Naive thymus-derived CD8-positive, alpha-beta T cell (primary cell): Measurements from ENCODE around the gene TREML2. TPM values are rescaled to one million over a fixed set of nuclear protein-coding genes. Genes with fewer than 3 reads are reported as not detected.

Experiments
- ATAC-seq, 2 donors: fragments of 150-1000 bp; cut with Tn5 transposase in 1 of 2; sonication (Bioruptor Pico), chemical (Tn5 transposase) in 1 of 2; 1 replicate in 1 of 2; 2 replicates in 1 of 2; pipeline ENCODE4 v1.10.0; 2021; ENCODE audit warnings: mild to moderate bottlenecking in 2 of 2, moderate library complexity in 2 of 2
- POLR2A ChIA-PET: fragments of 350-600 bp; sonication (Branson Sonifier 250); formaldehyde crosslinking; loops from one replicate; lab custom pipeline; 2021; ENCODE audit warnings: antibody characterized with exemption; lab: Charles Lee
- DNase-seq, 10 donors: peaks; one replicate each; pipeline versions ENCODE4 v3.0.0 to v3.0.0-alpha.2; 2020 to 2022
- H3K27ac Mint-ChIP-seq, 10 donors: one replicate each; pipeline ENCODE4 v1.8.0; 2020 to 2022; ENCODE audit warnings: mild to moderate bottlenecking in 10 of 10, mixed read lengths in 10 of 10, moderate library complexity in 4 of 10, inconsistent platforms in 1 of 10
- H3K27me3 Mint-ChIP-seq, 5 donors: one replicate each; pipeline ENCODE4 v1.8.0; 2021 to 2022; ENCODE audit warnings: mixed read lengths in 5 of 5
- H3K36me3 Mint-ChIP-seq, 3 donors: one replicate each; pipeline ENCODE4 v1.8.0; 2020 to 2022; ENCODE audit warnings: mixed read lengths in 3 of 3, mild to moderate bottlenecking in 2 of 3, inconsistent platforms in 1 of 3
- H3K4me1 Mint-ChIP-seq, 4 donors: one replicate each; pipeline ENCODE4 v1.8.0; 2021 to 2022; ENCODE audit warnings: mixed read lengths in 4 of 4
- H3K4me3 Mint-ChIP-seq, 10 donors: one replicate each; pipeline ENCODE4 v1.8.0; 2020 to 2022; ENCODE audit warnings: mild to moderate bottlenecking in 10 of 10, mixed read lengths in 10 of 10, moderate library complexity in 6 of 10, inconsistent platforms in 1 of 10
- H3K9me3 Mint-ChIP-seq, 9 donors: one replicate each; pipeline ENCODE4 v1.8.0; 2020 to 2022; ENCODE audit warnings: mixed read lengths in 9 of 9, mild to moderate bottlenecking in 3 of 9, inconsistent platforms in 1 of 9, moderate library complexity in 1 of 9
- polyA plus RNA-seq, 3 donors: library from polyadenylated mRNA; unstranded; fragments of 300-500 nt; fragmentation: Illumina TruSeq; gene quantifications; one replicate each; pipeline ENCODE4 v1.2.3, GENCODE V29; 2021
- total RNA-seq, 8 experiments: library from RNA in 2 of 8; stranded (reverse) in 2 of 8; gene quantifications; one replicate each; pipeline ENCODE4 v1.2.3 and lab custom pipeline; 2021 to 2026

The TREML2 gene
- total and polyA plus RNA-seq, 5 experiments from 2014 or later = 0.65 to 1.9 (median 1.5) TPM

DNA sequence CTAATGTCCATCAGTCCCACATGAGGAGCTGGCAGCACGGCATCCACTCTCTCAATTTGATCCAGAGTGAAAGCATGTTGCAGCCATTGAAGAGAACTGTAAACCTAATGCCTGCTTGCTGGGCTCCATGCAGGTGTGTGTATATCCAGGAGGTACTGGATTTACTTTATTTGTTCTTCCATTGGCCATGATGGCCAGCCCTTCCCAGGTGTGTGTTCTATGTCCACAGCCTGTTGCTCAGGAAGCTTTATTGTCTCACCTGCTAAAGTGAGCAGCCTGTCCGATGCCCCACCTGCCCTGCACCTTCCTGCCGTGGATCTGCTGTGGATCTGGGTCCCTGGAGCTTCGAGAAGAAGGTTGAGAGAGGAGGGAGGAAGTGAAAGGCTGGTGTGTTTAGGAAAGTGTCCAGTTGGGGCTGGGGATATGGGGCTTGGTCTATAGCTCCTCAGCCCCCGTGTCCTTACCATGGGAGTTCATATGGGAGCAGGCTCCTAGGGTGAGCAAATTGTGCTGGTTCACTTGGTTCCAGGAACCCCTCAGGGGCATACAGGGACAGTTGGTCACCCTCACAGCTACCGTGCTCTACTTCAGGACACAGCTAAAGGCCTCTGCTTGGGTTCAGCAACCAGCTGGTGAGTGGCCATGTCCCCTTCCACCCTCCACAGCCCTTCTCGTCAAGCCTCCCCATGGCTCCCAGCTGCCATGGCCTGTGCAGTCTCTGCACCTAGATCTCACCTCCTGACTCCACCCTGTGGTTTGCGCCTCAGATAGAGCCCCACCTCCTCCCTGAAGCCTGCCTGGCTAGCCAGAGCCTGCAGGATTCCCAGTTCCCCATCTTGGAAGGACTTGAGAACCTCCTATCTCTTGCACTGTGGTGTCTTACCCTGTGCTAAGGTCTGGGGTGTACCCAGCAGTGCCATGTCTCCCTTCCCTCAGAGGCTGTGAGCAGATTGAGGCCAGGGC lies 12.7 kb downstream of the TREML2 start:
- Mint-ChIP-seq H3K36me3 (peaks cover 0 to 10% (median 5%) of the 10 kb centered on the region in 3 donors), H3K27ac (peak overlapping the region in 1 of 10 donors; percentile 31), H3K4me1 (peaks cover 24 to 75% (median 44%) of the 10 kb centered on the region in 4 donors), H3K27me3 (no peaks in the 10 kb centered on the region), H3K9me3 (peaks cover 0 to 11% (median 3%) of the 10 kb centered on the region in 9 donors), H3K4me3 (peak overlapping the region in 1 of 10 donors; percentile 14)
- no peak for DNase-seq
- no peak for ATAC-seq
- POLR2A ChIA-PET = no interaction called here

- H3K4me1 Mint-ChIP-seq = peaks cover 14 to 74% (median 46%) of the 10 kb centered on the region in 4 donors
- no peak for DNase-seq
These were observed 14.9 kb downstream of the TREML2 start for GRCh38 chr6:41186031-41186562.

GRCh38 chr6:41184761-41185160 lies 16.2 kb downstream of the TREML2 start:
- Mint-ChIP-seq H3K27me3 (no peaks in the 10 kb centered on the region), H3K27ac (peak overlapping the region in 1 of 10 donors; percentile 80), H3K36me3 (peaks cover 0 to 5% (median under 1%) of the 10 kb centered on the region in 3 donors), H3K4me1 (peaks cover 14 to 70% (median 45%) of the 10 kb centered on the region in 4 donors), H3K4me3 (no peak overlapping the region), H3K9me3 (peaks cover 0 to 6% (median under 1%) of the 10 kb centered on the region in 9 donors)
- POLR2A ChIA-PET = no interaction called here
- ATAC-seq (no peak), DNase-seq (no peak)

More at GRCh38 chr6:41186031-41186562, 14.9 kb downstream of the TREML2 start:
- H3K27me3 Mint-ChIP-seq = no peaks in the 10 kb centered on the region
- ATAC-seq = no peak
- H3K36me3 Mint-ChIP-seq = peaks cover 0 to 10% (median 5%) of the 10 kb centered on the region in 3 donors
- peak overlapping the region in 6 of 10 donors; percentile 49 to 84 (median 70) for H3K27ac Mint-ChIP-seq
- POLR2A ChIA-PET = no interaction called here
- H3K9me3 Mint-ChIP-seq = peaks cover 0 to 11% (median 3%) of the 10 kb centered on the region in 9 donors
- no peak overlapping the region for H3K4me3 Mint-ChIP-seq

DNA sequence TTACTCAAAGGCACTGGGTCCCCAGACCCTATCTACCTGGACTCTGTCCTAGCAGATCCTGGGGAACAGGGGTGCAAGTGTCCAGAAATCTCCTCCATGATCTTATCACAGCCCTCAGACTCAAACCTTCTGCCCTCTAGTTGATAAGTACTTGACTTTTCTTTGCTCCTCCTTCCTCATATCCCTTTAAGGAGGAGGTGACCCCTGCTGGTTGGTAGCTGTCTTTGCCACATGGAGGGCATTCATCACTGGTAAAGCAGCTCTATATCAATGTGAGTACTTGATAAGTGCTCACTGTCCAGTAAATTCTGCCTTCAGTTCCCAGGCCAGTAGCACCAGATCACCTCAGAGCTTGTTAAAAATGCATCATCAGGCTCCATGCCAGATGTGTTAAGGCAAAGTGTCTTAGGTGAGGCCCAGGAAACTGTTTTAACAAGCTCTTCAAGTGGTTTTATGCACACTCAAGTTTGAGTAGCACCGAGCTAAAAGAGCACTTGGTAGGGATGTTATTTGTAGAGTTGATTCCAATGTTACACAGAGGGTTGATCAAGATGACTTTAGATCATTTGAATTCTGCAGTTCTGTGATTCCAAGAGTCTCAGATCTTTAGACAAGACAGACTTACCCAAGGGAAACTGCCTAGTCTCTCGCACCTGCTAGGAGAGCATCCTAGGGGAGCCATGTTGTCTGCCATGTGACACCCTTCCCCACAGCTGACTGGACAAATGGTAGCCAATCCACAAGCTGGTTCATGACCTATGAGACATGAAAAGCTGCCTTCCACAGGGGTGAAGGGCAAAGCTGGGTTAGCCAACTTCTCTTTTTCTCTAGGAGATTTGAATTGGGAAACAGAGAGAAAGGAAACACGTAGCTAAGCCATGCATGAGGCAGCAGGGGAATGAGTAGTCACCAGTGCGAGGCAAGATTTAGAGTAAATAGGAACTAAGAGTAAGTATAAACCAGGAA lies 18.6 kb downstream of the TREML2 start:
- POLR2A ChIA-PET = interaction anchor here (0.5 to 1.8 kb wide), 2 partner anchors 110 to 123 kb away, joined by 3 to 6 read pairs; partner anchors contain the start of genes NFYA and OARD1
- Mint-ChIP-seq H3K4me1 (peaks cover 14 to 49% (median 35%) of the 10 kb centered on the region in 4 donors), H3K9me3 (no peaks in the 10 kb centered on the region), H3K27me3 (no peaks in the 10 kb centered on the region), H3K36me3 (no peaks in the 10 kb centered on the region), H3K27ac (peak overlapping the region in 6 of 10 donors; percentile 25 to 67 (median 48)), H3K4me3 (no peak overlapping the region)
- ATAC-seq (peak; percentile 98 to 100), DNase-seq (peak; percentile 13 to 79 (median 50))

- H3K9me3 Mint-ChIP-seq = no peaks in the 10 kb centered on the region
- ATAC-seq (no peak), DNase-seq (no peak)
- H3K36me3 Mint-ChIP-seq = no peaks in the 10 kb centered on the region
- POLR2A ChIA-PET = interaction anchor here (1.8 kb wide), 1 partner anchor 109 kb away, joined by 6 read pairs; the partner anchor contains the start of genes NFYA and OARD1
- H3K27ac Mint-ChIP-seq = peak overlapping the region in 1 of 10 donors; percentile 58
- no peak overlapping the region for H3K4me3 Mint-ChIP-seq
- peaks cover 0 to 4% (median 0%) of the 10 kb centered on the region in 5 donors for H3K27me3 Mint-ChIP-seq
- peaks cover 8 to 41% (median 27%) of the 10 kb centered on the region in 4 donors for H3K4me1 Mint-ChIP-seq
These were observed 19.4 kb downstream of the TREML2 start for GRCh38 chr6:41181566-41181965.

GRCh38 chr6:41179163-41179562 lies 21.8 kb downstream of the TREML2 start:
- peaks cover 1 to 26% (median 14%) of the 10 kb centered on the region in 4 donors for H3K4me1 Mint-ChIP-seq
- DNase-seq (no peak), ATAC-seq (no peak)
- H3K27me3 Mint-ChIP-seq = peaks cover 0 to 4% (median 0%) of the 10 kb centered on the region in 5 donors
- H3K9me3 Mint-ChIP-seq = no peaks in the 10 kb centered on the region
- H3K4me3 Mint-ChIP-seq = no peak overlapping the region
- no peaks in the 10 kb centered on the region for H3K36me3 Mint-ChIP-seq
- no peak overlapping the region for H3K27ac Mint-ChIP-seq
- POLR2A ChIA-PET = interaction anchor here (0.7 kb wide), 1 partner anchor 103 kb away, joined by 3 read pairs; no protein-coding TSS in a partner anchor

GRCh38 chr6:41177695-41178094 lies 23.3 kb downstream of the TREML2 start:
- H3K27me3 Mint-ChIP-seq = peaks cover 0 to 4% (median 0%) of the 10 kb centered on the region in 5 donors
- peaks cover 1 to 15% (median 13%) of the 10 kb centered on the region in 4 donors for H3K4me1 Mint-ChIP-seq
- peak overlapping the region in 1 of 10 donors; percentile 27 for H3K27ac Mint-ChIP-seq
- DNase-seq (no peak), ATAC-seq (no peak)
- H3K9me3 Mint-ChIP-seq = no peaks in the 10 kb centered on the region
- no peak overlapping the region for H3K4me3 Mint-ChIP-seq
- POLR2A ChIA-PET = no interaction called here
- no peaks in the 10 kb centered on the region for H3K36me3 Mint-ChIP-seq

DNA sequence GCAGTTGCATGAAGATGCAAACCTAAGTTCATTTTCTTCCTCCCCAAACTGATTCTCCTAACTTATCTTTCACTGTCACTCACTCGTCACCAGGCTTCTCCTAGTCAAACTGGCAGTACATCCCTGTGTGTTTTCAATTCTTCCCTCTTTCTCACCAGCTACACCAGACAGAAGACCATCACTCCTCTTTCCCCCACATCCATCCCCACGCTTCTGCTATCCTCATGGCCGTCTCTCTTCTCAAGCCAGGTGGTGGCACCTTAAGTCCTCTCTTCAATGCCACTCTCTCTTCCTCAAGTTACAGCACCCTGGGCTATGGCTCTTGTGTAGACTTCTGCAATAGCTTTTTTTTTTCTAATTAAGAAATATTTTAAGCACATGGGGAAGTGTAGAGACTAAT lies 23.7 kb downstream of the TREML2 start:
- DNase-seq (no peak), ATAC-seq (no peak)
- Mint-ChIP-seq H3K4me3 (no peak overlapping the region), H3K9me3 (no peaks in the 10 kb centered on the region), H3K27me3 (peaks cover 0 to 4% (median 0%) of the 10 kb centered on the region in 5 donors), H3K27ac (peak overlapping the region in 1 of 10 donors; percentile 27), H3K4me1 (peaks cover 1 to 11% (median 9%) of the 10 kb centered on the region in 4 donors), H3K36me3 (no peaks in the 10 kb centered on the region)
- POLR2A ChIA-PET = no interaction called here

- H3K27ac Mint-ChIP-seq = peak overlapping the region in 1 of 10 donors; percentile 36
- DNase-seq = no peak
- no peaks in the 10 kb centered on the region for H3K36me3 Mint-ChIP-seq
- H3K27me3 Mint-ChIP-seq = peaks cover 0 to 4% (median 0%) of the 10 kb centered on the region in 5 donors
- no peaks in the 10 kb centered on the region for H3K9me3 Mint-ChIP-seq
- ATAC-seq = no peak
- POLR2A ChIA-PET = interaction anchor here (1.1 kb wide), 1 partner anchor 22 kb away, joined by 3 read pairs; no protein-coding TSS in a partner anchor
- peaks cover 0 to 5% (median 3%) of the 10 kb centered on the region in 4 donors for H3K4me1 Mint-ChIP-seq
- H3K4me3 Mint-ChIP-seq = no peak overlapping the region
These were observed 24.8 kb downstream of the TREML2 start for GRCh38 chr6:41176189-41176588.

DNA sequence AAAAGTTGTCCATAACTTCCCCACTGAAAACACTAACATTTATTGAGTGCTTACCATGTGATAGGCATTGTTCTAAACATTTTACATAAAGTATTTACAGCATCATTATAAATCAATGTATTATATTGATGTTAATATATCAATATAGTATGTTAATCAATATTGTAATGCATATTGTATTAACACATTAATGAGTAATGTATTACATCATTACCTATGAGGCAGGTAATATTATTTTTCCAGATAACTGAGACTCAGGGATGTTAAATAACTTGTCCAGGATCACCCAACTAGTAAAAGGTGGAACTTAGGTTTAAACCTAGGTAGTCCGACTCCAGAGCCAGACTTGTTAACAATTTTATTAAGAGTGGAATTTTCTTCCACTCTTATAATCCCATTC lies 25.9 kb downstream of the TREML2 start:
- peaks cover 0 to 1% (median 0%) of the 10 kb centered on the region in 3 donors for H3K36me3 Mint-ChIP-seq
- no peak for DNase-seq
- H3K27ac Mint-ChIP-seq = no peak overlapping the region
- H3K4me3 Mint-ChIP-seq = no peak overlapping the region
- peaks cover 0 to 4% (median 0%) of the 10 kb centered on the region in 5 donors for H3K27me3 Mint-ChIP-seq
- peaks cover 0 to 10% (median 6%) of the 10 kb centered on the region in 4 donors for H3K4me1 Mint-ChIP-seq
- no peaks in the 10 kb centered on the region for H3K9me3 Mint-ChIP-seq
- POLR2A ChIA-PET = interaction anchor here (1.1 kb wide), 1 partner anchor 23 kb away, joined by 3 read pairs; no protein-coding TSS in a partner anchor
- ATAC-seq = no peak

GRCh38 chr6:41174610-41175009 lies 26.3 kb downstream of the TREML2 start:
- no peak for DNase-seq
- Mint-ChIP-seq H3K36me3 (peaks cover 0 to 1% (median 0%) of the 10 kb centered on the region in 3 donors), H3K4me1 (peaks cover 0 to 10% (median 6%) of the 10 kb centered on the region in 4 donors), H3K27ac (peak overlapping the region in 1 of 10 donors; percentile 22), H3K4me3 (no peak overlapping the region), H3K27me3 (peaks cover 0 to 4% (median 0%) of the 10 kb centered on the region in 5 donors), H3K9me3 (no peaks in the 10 kb centered on the region)
- no peak for ATAC-seq
- POLR2A ChIA-PET = no interaction called here
